Left forelimb (tissue), 1 donor: Measurements from ENCODE around the gene DDX10.
"Not testable (repeated sequence)": the region's sequence is repeated elsewhere in the genome, so short reads cannot be mapped to it uniquely, and the experiment has no call there.

ENCODE experiments used
- DNase-seq: peaks from one replicate; pipeline ENCODE4 v3.0.0-alpha.2; 2018; ENCODE audit warnings: low spot score

The DDX10 gene

GRCh38 chr11:108664730-108665525, at the start of gene DDX10:
Gene DDX10, plus strand, starts transcription at chr11:108665069. Its CDS starts 85 bp downstream, at chr11:108665154.
- DNase-seq = peak; percentile 100

GRCh38 chr11:108616549-108616948, 48.3 kb upstream of the DDX10 start:
- no peak for DNase-seq

- DNase-seq = no peak
Observed at GRCh38 chr11:108617055-108617454, 47.8 kb upstream of the DDX10 start.

- DNase-seq = no peak
Observed at GRCh38 chr11:108618529-108618928, 46.3 kb upstream of the DDX10 start.

GRCh38 chr11:108620958-108621772, 43.7 kb upstream of the DDX10 start:
- no peak for DNase-seq

GRCh38 chr11:108622341-108622740, 42.5 kb upstream of the DDX10 start:
- no peak for DNase-seq

- DNase-seq = no peak
Observed at GRCh38 chr11:108624196-108624925, 40.5 kb upstream of the DDX10 start.

GRCh38 chr11:108628326-108628725, 36.5 kb upstream of the DDX10 start:
- no peak for DNase-seq

GRCh38 chr11:108628812-108629211, 36.1 kb upstream of the DDX10 start:
- DNase-seq = no peak

GRCh38 chr11:108629274-108629673, 35.6 kb upstream of the DDX10 start:
- no peak for DNase-seq

- no peak for DNase-seq
Observed at GRCh38 chr11:108632041-108632704, 32.7 kb upstream of the DDX10 start.

- DNase-seq = no peak
Observed at GRCh38 chr11:108635106-108635505, 29.8 kb upstream of the DDX10 start.

- no peak for DNase-seq
Observed at GRCh38 chr11:108636222-108636621, 28.6 kb upstream of the DDX10 start.

- DNase-seq = no peak
Observed at GRCh38 chr11:108639146-108639545, 25.7 kb upstream of the DDX10 start.

- not testable (repeated sequence) for DNase-seq
Observed at GRCh38 chr11:108641752-108642151, 23.1 kb upstream of the DDX10 start.

- DNase-seq = no peak
Observed at GRCh38 chr11:108643974-108644373, 20.9 kb upstream of the DDX10 start.

- no peak for DNase-seq
Observed at GRCh38 chr11:108645970-108646369, 18.9 kb upstream of the DDX10 start.

GRCh38 chr11:108647387-108647700, 17.5 kb upstream of the DDX10 start:
- no peak for DNase-seq

GRCh38 chr11:108647701-108648527, 17.0 kb upstream of the DDX10 start:
- no peak for DNase-seq

GRCh38 chr11:108648528-108648885, 16.4 kb upstream of the DDX10 start:
- no peak for DNase-seq

- DNase-seq = not testable (repeated sequence)
Observed at GRCh38 chr11:108654100-108654499, 10.8 kb upstream of the DDX10 start.
